ENCODE results near the gene IDUA.
"Not testable (repeated sequence)": the region's sequence is repeated elsewhere in the genome, so short reads cannot be mapped to it uniquely, and the experiment has no call there.

IDUA gene

GRCh38 chr4:986879-987623 is at the start of gene IDUA:
IDUA (plus strand) TSS chr4:987044; CDS start chr4:987085, 41 bp downstream.
- peak; percentile 74 to 79 for DNase-seq

GRCh38 chr4:939508-939907 is 47.3 kb upstream of the IDUA start:
- not testable (repeated sequence) for DNase-seq

GRCh38 chr4:945274-946102 is 41.4 kb upstream of the IDUA start:
- no peak for DNase-seq

GRCh38 chr4:946103-946450 is 40.8 kb upstream of the IDUA start:
- no peak for DNase-seq

GRCh38 chr4:946517-947471 is 40.0 kb upstream of the IDUA start:
- no peak for DNase-seq

GRCh38 chr4:947491-947971 is 39.3 kb upstream of the IDUA start:
- DNase-seq = no peak

GRCh38 chr4:948101-948935 is 38.5 kb upstream of the IDUA start:
- no peak for DNase-seq

GRCh38 chr4:948936-949300 is 37.9 kb upstream of the IDUA start:
- no peak for DNase-seq

- no peak for DNase-seq
Measured at GRCh38 chr4:949656-950055, 37.2 kb upstream of the IDUA start.

- DNase-seq = no peak
Measured at GRCh38 chr4:950136-951020, 36.5 kb upstream of the IDUA start.

GRCh38 chr4:951186-951585 is 35.7 kb upstream of the IDUA start:
- DNase-seq = no peak

- no peak for DNase-seq
Measured at GRCh38 chr4:951594-952468, 35.0 kb upstream of the IDUA start.

GRCh38 chr4:952881-953573 is 33.8 kb upstream of the IDUA start:
- no peak for DNase-seq

GRCh38 chr4:953574-953915 is 33.3 kb upstream of the IDUA start:
- no peak for DNase-seq

- no peak for DNase-seq
Measured at GRCh38 chr4:954211-955020, 32.4 kb upstream of the IDUA start.

GRCh38 chr4:955161-955921 is 31.5 kb upstream of the IDUA start:
- no peak for DNase-seq

GRCh38 chr4:955931-956381 is 30.9 kb upstream of the IDUA start:
- no peak for DNase-seq

Measured in SW 1271 (cell line).